Measurements from ENCODE around the gene PTGS1.

DNA sequence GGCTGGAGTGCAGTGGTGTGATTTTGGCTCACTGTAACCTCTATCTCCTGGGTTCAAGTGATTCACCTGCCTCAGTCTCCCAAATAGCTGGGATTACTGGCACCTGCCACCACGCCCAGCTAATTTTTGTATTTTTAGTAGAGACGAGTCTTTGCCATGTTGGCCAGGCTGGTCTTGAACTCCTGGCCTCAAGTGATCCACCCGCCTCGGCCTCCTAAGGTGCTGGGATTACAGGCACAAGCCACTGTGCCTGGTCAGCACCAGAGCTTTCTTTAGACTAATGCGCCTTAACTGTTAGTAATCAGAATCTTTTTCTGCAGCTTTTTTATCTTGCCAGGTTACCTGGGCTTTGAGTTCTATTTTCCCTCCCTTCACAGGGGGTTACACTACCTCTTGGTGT is 18.4 kb downstream of the PTGS1 start:
- TF ChIP-seq, protein P1, sequence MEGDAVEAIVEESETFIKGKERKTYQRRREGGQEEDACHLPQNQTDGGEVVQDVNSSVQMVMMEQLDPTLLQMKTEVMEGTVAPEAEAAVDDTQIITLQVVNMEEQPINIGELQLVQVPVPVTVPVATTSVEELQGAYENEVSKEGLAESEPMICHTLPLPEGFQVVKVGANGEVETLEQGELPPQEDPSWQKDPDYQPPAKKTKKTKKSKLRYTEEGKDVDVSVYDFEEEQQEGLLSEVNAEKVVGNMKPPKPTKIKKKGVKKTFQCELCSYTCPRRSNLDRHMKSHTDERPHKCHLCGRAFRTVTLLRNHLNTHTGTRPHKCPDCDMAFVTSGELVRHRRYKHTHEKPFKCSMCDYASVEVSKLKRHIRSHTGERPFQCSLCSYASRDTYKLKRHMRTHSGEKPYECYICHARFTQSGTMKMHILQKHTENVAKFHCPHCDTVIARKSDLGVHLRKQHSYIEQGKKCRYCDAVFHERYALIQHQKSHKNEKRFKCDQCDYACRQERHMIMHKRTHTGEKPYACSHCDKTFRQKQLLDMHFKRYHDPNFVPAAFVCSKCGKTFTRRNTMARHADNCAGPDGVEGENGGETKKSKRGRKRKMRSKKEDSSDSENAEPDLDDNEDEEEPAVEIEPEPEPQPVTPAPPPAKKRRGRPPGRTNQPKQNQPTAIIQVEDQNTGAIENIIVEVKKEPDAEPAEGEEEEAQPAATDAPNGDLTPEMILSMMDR (IDR thresholded peaks at IDR 0.05), result no peak
- no peak for TF ChIP-seq EP300 (IDR thresholded peaks at IDR 0.05)
- TF ChIP-seq POLR2A (IDR thresholded peaks at IDR 0.05; ENCODE audit: low read depth), result no peak
- no peak for TF ChIP-seq POLR2AphosphoS5 (IDR thresholded peaks at IDR 0.05)
